Measurements from ENCODE around the gene ENHO. TPM values are rescaled to one million over a fixed set of nuclear protein-coding genes. Genes with fewer than 3 reads are reported as not detected.

ENHO gene
- total and polyA plus RNA-seq, 2 donors (not counting 1 experiment from before 2014, with no cell fraction given) = not detected

GRCh38 chr9:34502471-34502870, 20.3 kb downstream of the ENHO start:
- H3K4me3 ChIP-seq (ENCODE audit: control extremely low read depth in 1 of 5, extremely low read depth in 1 of 5, insufficient read depth in 1 of 5, low read depth in 2 of 5, low read length in 4 of 5) = no peak overlapping the region
- peaks cover 38% of the 10 kb centered on the region for H3K27me3 Mint-ChIP-seq
- DNase-seq (no peak), ATAC-seq (ENCODE audit: low read depth) (no peak)
- ChIA-PET POLR2A (no interaction called here), CTCF (interaction anchor here (0.6 to 5.0 kb wide), 13 partner anchors 10 to 879 kb away, joined by 3 to 43 read pairs (median 9); no protein-coding TSS in a partner anchor)
- peaks cover 0 to 8% (median 3%) of the 10 kb centered on the region in 4 experiments for H3K27me3 ChIP-seq (replicated peaks in 1 of 4; ENCODE audit: control extremely low read depth in 1 of 4, control insufficient read depth in 3 of 4, insufficient read depth in 4 of 4, low read length in 3 of 4)
- no peak overlapping the region for H3K4me2 ChIP-seq (replicated peaks; ENCODE audit: low read depth, low read length, poor library complexity, severe bottlenecking)
- no peaks in the 10 kb centered on the region for H3K36me3 ChIP-seq (replicated peaks in 1 of 2; ENCODE audit: control extremely low read depth in 1 of 2, control insufficient read depth in 1 of 2, extremely low read depth in 1 of 2, insufficient read depth in 2 of 2, low read length in 1 of 2)
- no peaks in the 10 kb centered on the region for H3K9me3 Mint-ChIP-seq (ENCODE audit: insufficient read depth)
- H3K4me1 ChIP-seq (ENCODE audit: control insufficient read depth in 2 of 2, insufficient read depth in 2 of 2, low read length in 2 of 2) = peaks cover 0 to 3% of the 10 kb centered on the region in 2 donors
- no peak overlapping the region for H3K4me3 Mint-ChIP-seq
- intact Hi-C loops (cut with micrococcal nuclease) = loop anchor here (5.0 kb wide), 2 partner anchors 45 to 490 kb away; partner anchors contain the start of genes DNAI1 and FAM219A
- no peaks in the 10 kb centered on the region for H3K4me1 Mint-ChIP-seq
- no peak for TF ChIP-seq EZH2 (IDR thresholded peaks at IDR 0.05; ENCODE audit: borderline replicate concordance, insufficient read depth, low read depth, low read length, poor library complexity, severe bottlenecking)
- no peak for TF ChIP-seq CTCF (IDR thresholded peaks at IDR 0.05)
- no peak overlapping the region for H3K27ac ChIP-seq (ENCODE audit: low read length in 2 of 2)
- no peak overlapping the region for H3K27ac Mint-ChIP-seq
- H3K79me2 ChIP-seq (ENCODE audit: control insufficient read depth, insufficient read depth, low read length) = no peaks in the 10 kb centered on the region
- 77% methylated on average over 10 of the region's 10 CpGs for WGBS (ENCODE audit: insufficient coverage)
- no peak overlapping the region for H3K9ac ChIP-seq (ENCODE audit: low read length)
- H3K9me3 ChIP-seq (ENCODE audit: control extremely low read depth in 1 of 3, control insufficient read depth in 2 of 3, insufficient read depth in 1 of 3, low read length in 2 of 3) = no peaks in the 10 kb centered on the region
- H2AFZ ChIP-seq (ENCODE audit: insufficient read depth, low read depth, low read length, poor library complexity, severe bottlenecking) = no peak overlapping the region
- H4K20me1 ChIP-seq (ENCODE audit: control insufficient read depth, insufficient read depth, low read length, poor library complexity, severe bottlenecking) = no peaks in the 10 kb centered on the region

GRCh38 chr9:34501889-34502425, 20.8 kb downstream of the ENHO start:
- H3K4me1 Mint-ChIP-seq = no peaks in the 10 kb centered on the region
- CTCF ChIA-PET = interaction anchor here (0.7 to 5.0 kb wide), 12 partner anchors 10 to 878 kb away, joined by 3 to 43 read pairs (median 8); no protein-coding TSS in a partner anchor
- Histone ChIP-seq H3K27me3 (replicated peaks in 1 of 4; ENCODE audit: control extremely low read depth in 1 of 4, control insufficient read depth in 3 of 4, insufficient read depth in 4 of 4, low read length in 3 of 4) (peaks cover 0 to 10% (median 3%) of the 10 kb centered on the region in 4 experiments), H3K36me3 (replicated peaks in 1 of 2; ENCODE audit: control extremely low read depth in 1 of 2, control insufficient read depth in 1 of 2, extremely low read depth in 1 of 2, insufficient read depth in 2 of 2, low read length in 1 of 2) (no peaks in the 10 kb centered on the region), H3K4me1 (ENCODE audit: control insufficient read depth in 2 of 2, insufficient read depth in 2 of 2, low read length in 2 of 2) (peaks cover 0 to 3% of the 10 kb centered on the region in 2 donors), H3K4me2 (replicated peaks; ENCODE audit: low read depth, low read length, poor library complexity, severe bottlenecking) (no peak overlapping the region), H3K9me3 (ENCODE audit: control extremely low read depth in 1 of 3, control insufficient read depth in 2 of 3, insufficient read depth in 1 of 3, low read length in 2 of 3) (no peaks in the 10 kb centered on the region), H4K20me1 (ENCODE audit: control insufficient read depth, insufficient read depth, low read length, poor library complexity, severe bottlenecking) (no peaks in the 10 kb centered on the region), H3K27ac (ENCODE audit: low read length in 2 of 2) (no peak overlapping the region), H3K9ac (ENCODE audit: low read length) (no peak overlapping the region), H3K79me2 (ENCODE audit: control insufficient read depth, insufficient read depth, low read length) (no peaks in the 10 kb centered on the region), H2AFZ (ENCODE audit: insufficient read depth, low read depth, low read length, poor library complexity, severe bottlenecking) (no peak overlapping the region), H3K4me3 (ENCODE audit: control extremely low read depth in 1 of 5, extremely low read depth in 1 of 5, insufficient read depth in 1 of 5, low read depth in 2 of 5, low read length in 4 of 5) (no peak overlapping the region)
- 67% methylated on average over 5 of the region's 5 CpGs for WGBS (ENCODE audit: insufficient coverage)
- H3K9me3 Mint-ChIP-seq (ENCODE audit: insufficient read depth) = no peaks in the 10 kb centered on the region
- H3K27me3 Mint-ChIP-seq = peaks cover 36% of the 10 kb centered on the region
- no peak overlapping the region for H3K27ac Mint-ChIP-seq
- POLR2A ChIA-PET = no interaction called here
- intact Hi-C loops (cut with micrococcal nuclease) = loop anchor here (5.0 kb wide), 2 partner anchors 45 to 490 kb away; partner anchors contain the start of genes DNAI1 and FAM219A
- DNase-seq (no peak), ATAC-seq (ENCODE audit: low read depth) (no peak)
- H3K4me3 Mint-ChIP-seq = no peak overlapping the region
- TF ChIP-seq CTCF (IDR thresholded peaks at IDR 0.05) = no peak

All from B cell (primary cell).